ENCODE results near the gene CCL2.

- TF ChIP-seq YY1 (IDR thresholded peaks at IDR 0.05; ENCODE audit: low read depth) (no peak), MAX (IDR thresholded peaks at IDR 0.05) (no peak), USF1 (IDR thresholded peaks at IDR 0.05) (no peak), TAF1 (IDR thresholded peaks at IDR 0.05; ENCODE audit: low read depth) (no peak)
Measured at GRCh38 chr17:34220045-34220751, 34.9 kb upstream of the CCL2 start.

All from Ishikawa (cell line).